GM21825 (cell line): ENCODE data around the gene RASA3.
"Not testable (repeated sequence)": the region's sequence is repeated elsewhere in the genome, so short reads cannot be mapped to it uniquely, and the experiment has no call there.

ENCODE experiments used
- ATAC-seq: cut with Tn5 transposase; IDR thresholded peaks from one replicate; pipeline ENCODE4 v1.9.1; 2021; ENCODE audit warnings: mild to moderate bottlenecking, moderate library complexity; ENCODE audit not compliant: unreplicated experiment

RASA3 gene

DNA sequence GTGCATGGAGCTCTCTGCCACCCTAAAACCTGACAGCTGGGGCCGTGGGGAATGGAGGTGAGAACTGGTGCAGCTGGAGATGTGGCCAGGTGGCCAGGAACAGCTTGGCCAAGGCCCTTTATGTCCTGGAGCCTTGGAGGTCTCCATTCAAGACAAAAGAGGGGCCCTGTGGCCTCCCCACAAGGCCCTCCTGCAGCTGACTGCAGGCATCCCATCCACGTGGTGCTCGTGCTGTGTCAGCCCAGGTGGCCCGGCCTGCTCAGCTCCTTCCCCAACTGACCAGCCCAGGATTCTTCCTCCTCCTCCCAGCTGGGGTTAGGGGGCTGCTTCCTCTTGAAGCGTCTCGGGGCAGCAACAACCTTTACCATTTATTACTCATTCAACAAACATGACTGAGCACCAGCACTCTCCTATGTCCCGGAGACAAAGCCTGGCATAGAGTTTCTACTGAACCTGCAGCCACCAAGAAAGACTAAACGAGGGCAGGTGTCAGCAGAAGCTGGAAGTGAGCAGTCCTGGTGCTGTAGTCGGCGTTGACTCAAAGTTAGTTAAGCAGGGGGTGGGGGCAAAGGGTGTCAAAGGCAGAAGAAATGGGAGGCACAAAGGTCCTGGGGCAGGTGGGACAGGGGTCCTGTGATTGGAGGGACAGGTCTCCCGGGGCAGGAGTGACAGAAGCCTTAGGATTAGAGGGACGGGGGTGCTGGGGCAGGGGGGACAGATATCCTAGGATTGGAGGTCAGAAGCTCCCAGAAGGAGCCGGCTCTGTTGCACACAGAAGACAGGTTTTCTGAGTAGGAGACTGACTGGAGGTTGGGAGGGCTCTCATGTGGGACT is 135.3 kb downstream of the RASA3 start:
- ATAC-seq, result no peak

GRCh38 chr13:113996081-113996911 is 136.1 kb downstream of the RASA3 start:
- no peak for ATAC-seq

GRCh38 chr13:113995051-113995601 is 137.3 kb downstream of the RASA3 start:
- no peak for ATAC-seq

GRCh38 chr13:113992276-113993005 is 140.0 kb downstream of the RASA3 start:
- no peak for ATAC-seq

DNA sequence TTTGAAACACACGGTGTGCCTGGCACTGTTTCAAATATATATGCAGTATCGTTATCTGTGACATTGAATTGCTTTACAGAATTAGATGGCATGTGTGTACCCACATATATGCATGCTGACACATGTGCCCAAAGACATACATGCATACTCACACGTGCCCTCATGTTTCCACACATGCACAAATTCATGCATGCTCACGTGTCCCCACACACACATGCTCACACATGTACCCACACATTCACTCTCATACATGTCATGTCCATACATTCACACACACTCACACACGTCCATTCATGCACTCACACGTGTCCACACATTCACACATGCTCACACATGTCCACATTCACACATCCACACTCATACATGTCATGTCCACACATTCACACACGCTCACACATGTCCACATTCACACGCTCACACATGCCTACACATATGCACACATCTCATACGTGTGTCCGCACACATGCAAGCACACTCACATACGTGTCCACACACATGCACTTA is 140.7 kb downstream of the RASA3 start:
- ATAC-seq, result no peak

GRCh38 chr13:113991191-113991669 is 141.2 kb downstream of the RASA3 start:
- no peak for ATAC-seq

DNA sequence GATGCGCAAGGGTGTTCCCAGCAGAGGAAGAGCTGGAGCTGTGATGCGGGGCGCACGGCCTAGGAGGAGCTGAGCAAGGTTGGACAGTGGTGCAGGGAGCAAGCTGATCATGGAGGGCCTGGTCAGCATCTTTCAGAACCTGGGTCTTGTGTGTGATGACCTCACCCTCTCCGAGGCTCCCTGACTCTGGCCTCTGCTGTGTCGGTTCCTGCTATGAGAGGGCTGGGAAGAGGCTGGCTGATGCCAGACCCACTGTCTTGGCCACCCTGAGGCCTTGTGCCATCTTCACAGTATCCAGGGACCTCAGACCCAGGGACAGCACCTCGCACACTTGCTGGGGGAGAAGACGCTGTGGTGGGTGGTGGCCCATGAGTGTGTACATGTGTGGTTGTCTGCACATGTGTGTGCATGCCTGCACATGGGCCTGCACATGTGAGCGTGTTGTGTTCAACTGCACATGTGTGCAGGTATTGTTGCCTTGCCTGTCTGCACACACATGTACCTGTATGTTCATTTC is 142.0 kb downstream of the RASA3 start:
- no peak for ATAC-seq

GRCh38 chr13:113989585-113990300 is 142.7 kb downstream of the RASA3 start:
- ATAC-seq, result no peak

- not testable (repeated sequence) for ATAC-seq
These were observed 143.6 kb downstream of the RASA3 start for GRCh38 chr13:113988859-113989258.

GRCh38 chr13:113982296-113982661 is 150.1 kb downstream of the RASA3 start:
- no peak for ATAC-seq

GRCh38 chr13:113981611-113982295 is 150.7 kb downstream of the RASA3 start:
- no peak for ATAC-seq

- ATAC-seq, result no peak
These were observed 151.2 kb downstream of the RASA3 start for GRCh38 chr13:113981194-113981605.

GRCh38 chr13:113980489-113981064 is 151.8 kb downstream of the RASA3 start:
- ATAC-seq, result no peak

- ATAC-seq, result no peak
These were observed 152.5 kb downstream of the RASA3 start for GRCh38 chr13:113979791-113980471.

DNA sequence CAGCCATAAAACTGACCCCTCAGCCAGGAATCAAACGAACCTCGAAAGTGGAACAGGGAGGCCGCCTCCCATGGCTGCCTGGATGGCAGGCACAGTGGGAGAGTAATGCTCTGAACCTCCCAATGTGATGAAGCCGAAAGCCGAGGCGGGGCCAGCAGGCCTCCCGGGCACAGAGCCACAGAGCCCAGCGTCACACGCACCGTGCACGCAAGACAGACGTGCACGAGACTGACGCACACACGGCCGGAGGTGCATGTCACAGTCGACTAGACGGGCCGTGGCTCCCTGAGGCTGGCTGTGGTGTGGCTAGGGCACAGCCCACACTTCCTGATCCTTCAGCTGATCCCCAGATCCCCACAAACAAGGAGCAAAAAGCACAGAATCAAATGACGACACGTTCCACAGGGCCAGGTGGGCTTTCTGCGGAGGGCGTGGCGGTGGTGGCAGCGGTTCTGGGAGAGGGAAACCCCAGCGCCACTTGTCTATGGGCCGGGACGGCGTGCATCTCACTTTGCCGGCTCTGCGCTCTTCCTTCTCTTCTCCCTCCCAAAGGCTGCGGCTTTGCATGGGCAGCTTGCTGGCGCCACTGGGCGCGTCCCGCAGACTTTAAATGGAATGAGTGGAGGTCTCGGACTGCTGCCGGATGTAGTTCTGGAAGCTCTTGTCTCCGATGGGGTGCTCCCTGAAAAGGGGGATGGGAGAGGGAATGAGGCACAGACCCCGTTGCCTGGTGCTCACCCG is 153.5 kb downstream of the RASA3 start:
- ATAC-seq, result no peak

DNA sequence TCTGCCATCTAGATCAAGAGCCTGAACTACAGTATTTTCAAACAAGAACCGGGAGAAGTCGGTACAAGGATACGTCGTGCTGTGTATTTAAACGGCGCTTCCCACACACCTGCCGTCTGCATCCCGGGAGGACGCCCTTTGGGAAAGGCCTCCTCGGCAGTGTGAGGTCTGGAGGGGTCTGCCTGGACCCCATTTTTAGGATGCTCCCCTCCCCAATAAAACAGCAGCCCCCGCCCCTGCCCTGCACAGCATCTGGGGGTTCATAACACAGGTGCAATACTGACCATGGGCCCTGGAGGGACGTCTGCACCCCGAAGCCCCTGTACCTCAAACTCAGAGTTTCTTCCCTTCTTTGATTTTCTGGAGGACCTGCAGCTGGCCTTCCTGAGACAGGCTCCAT is 154.4 kb downstream of the RASA3 start:
- ATAC-seq, result no peak
